AG04450 (cell line): ENCODE data around the gene RCAN1. TPM values are rescaled to one million over a fixed set of nuclear protein-coding genes. Genes with fewer than 3 reads are reported as not detected.

ENCODE experiments used
- CTCF ChIA-PET: fragments of 300-600, 350-600 bp; formaldehyde crosslinking; extraction: SDS; loops from one replicate; lab custom pipeline; 2022; ENCODE audit warnings: antibody characterized with exemption, inconsistent platforms; lab: Charles Lee
- POLR2A ChIA-PET: fragments of 350-600 bp; formaldehyde crosslinking; extraction: SDS; loops from one replicate; lab custom pipeline; 2021; ENCODE audit warnings: antibody characterized with exemption, inconsistent platforms; lab: Yijun Ruan, JAX
- DNase-seq: peaks from one replicate; pipeline ENCODE4 v3.0.0-alpha.2; 2011; ENCODE audit warnings: low read depth, low spot score
- H3K27ac ChIP-seq: one replicate; pipeline ENCODE4 v1.5.1; 2012; ENCODE audit warnings: low read depth, low read length, control low read depth
- H3K27me3 ChIP-seq: one replicate; pipeline ENCODE4 v1.6.0; 2012; ENCODE audit warnings: low read length; ENCODE audit not compliant: control insufficient read depth, insufficient read depth
- H3K4me3 ChIP-seq: 2 replicates; pipeline ENCODE4 v1.5.1; 2011; ENCODE audit warnings: mild to moderate bottlenecking, low read depth, low read length, control low read depth
- H3K9me3 ChIP-seq: 2 replicates; pipeline ENCODE4 v1.5.1; 2012; ENCODE audit warnings: low read length; ENCODE audit not compliant: control insufficient read depth, insufficient read depth
- polyA plus RNA-seq: library from polyadenylated mRNA; depleted of rRNA; stranded (reverse); fragments of >200 nt; gene quantifications from 2 replicates; pipeline ENCODE4 v1.2.3, GENCODE V29; 2011
- TF ChIP-seq, protein P1 (sequence below): IDR thresholded peaks from 2 replicates; pipeline ENCODE4 v1.5.1; 2011; ENCODE audit warnings: low read depth, low read length, control low read depth, inconsistent platforms

Gene RCAN1
- polyA plus RNA-seq, 1 experiment, result 50.6 TPM

GRCh38 chr21:34613679-34614627 is 960 bp downstream of the RCAN1 start:
- peak overlapping the region; percentile 70 for H3K4me3 ChIP-seq
- peaks cover 2% of the 10 kb centered on the region for H3K27me3 ChIP-seq
- TF ChIP-seq, protein P1, sequence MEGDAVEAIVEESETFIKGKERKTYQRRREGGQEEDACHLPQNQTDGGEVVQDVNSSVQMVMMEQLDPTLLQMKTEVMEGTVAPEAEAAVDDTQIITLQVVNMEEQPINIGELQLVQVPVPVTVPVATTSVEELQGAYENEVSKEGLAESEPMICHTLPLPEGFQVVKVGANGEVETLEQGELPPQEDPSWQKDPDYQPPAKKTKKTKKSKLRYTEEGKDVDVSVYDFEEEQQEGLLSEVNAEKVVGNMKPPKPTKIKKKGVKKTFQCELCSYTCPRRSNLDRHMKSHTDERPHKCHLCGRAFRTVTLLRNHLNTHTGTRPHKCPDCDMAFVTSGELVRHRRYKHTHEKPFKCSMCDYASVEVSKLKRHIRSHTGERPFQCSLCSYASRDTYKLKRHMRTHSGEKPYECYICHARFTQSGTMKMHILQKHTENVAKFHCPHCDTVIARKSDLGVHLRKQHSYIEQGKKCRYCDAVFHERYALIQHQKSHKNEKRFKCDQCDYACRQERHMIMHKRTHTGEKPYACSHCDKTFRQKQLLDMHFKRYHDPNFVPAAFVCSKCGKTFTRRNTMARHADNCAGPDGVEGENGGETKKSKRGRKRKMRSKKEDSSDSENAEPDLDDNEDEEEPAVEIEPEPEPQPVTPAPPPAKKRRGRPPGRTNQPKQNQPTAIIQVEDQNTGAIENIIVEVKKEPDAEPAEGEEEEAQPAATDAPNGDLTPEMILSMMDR, result no peak
- CTCF ChIA-PET, result interaction anchor here (1.2 to 4.1 kb wide), 3 partner anchors 11 to 246 kb away, joined by 3 to 28 read pairs (median 3); no protein-coding TSS in a partner anchor
- DNase-seq, result no peak
- H3K9me3 ChIP-seq, result no peaks in the 10 kb centered on the region
- no peak overlapping the region for H3K27ac ChIP-seq
- POLR2A ChIA-PET, result no interaction called here

DNA sequence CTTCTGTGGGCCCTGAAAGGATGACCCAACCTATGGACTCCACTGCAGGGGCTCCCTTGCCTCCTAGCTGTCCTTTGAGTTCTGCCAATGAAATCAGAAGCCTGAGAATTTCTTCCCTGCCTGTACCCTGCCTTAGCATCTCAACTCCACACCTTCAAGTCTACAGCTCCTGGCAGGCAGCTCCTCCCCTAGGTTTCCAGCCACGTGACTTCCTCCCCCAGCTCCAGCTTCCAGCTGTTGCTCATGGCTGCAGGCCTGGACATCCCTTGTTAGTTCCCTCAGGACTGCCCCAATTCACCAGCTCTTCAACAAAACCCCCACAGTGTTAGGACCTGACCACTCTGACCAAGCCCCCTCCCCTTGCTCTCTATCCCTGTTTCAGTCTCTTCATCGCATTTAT is 2.4 kb downstream of the RCAN1 start:
- ChIA-PET POLR2A (no interaction called here), CTCF (interaction anchor here (1.2 to 4.1 kb wide), 4 partner anchors 10 to 250 kb away, joined by 3 to 28 read pairs (median 4); no protein-coding TSS in a partner anchor)
- TF ChIP-seq, protein P1, result no peak
- H3K27ac ChIP-seq, result no peak overlapping the region
- H3K9me3 ChIP-seq, result no peaks in the 10 kb centered on the region
- H3K4me3 ChIP-seq, result no peak overlapping the region
- H3K27me3 ChIP-seq, result no peaks in the 10 kb centered on the region
- DNase-seq, result no peak

- DNase-seq, result no peak
- no peaks in the 10 kb centered on the region for H3K9me3 ChIP-seq
- no peak overlapping the region for H3K27ac ChIP-seq
- H3K4me3 ChIP-seq, result no peak overlapping the region
- CTCF ChIA-PET, result interaction anchor here (1.5 to 4.1 kb wide), 3 partner anchors 9 to 250 kb away, joined by 5 to 28 read pairs (median 6); no protein-coding TSS in a partner anchor
- POLR2A ChIA-PET, result no interaction called here
- no peaks in the 10 kb centered on the region for H3K27me3 ChIP-seq
- TF ChIP-seq, protein P1, result no peak
Observed at GRCh38 chr21:34612056-34612455, 2.9 kb downstream of the RCAN1 start.

DNA sequence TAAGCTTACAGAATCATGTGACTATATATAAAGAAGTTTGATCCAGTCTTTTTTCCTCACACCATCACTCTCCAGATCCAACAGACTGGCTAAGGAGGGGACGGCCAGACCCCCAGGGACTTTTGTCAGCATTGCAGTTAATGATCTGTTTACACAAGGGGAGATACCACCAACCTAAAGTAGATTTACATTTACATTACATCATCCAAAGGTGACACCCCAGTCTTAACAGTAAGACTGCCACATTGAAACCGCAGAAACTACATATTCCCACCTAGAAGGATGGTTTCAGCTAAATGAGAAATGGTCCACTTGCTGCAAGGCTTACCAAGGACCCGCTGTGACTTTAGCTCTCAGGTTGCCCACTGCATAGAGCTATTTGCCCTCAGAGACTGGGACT is 3.4 kb downstream of the RCAN1 start:
- H3K9me3 ChIP-seq, result no peaks in the 10 kb centered on the region
- H3K4me3 ChIP-seq, result no peak overlapping the region
- CTCF ChIA-PET, result interaction anchor here (0.5 to 4.1 kb wide), 4 partner anchors 9 to 689 kb away, joined by 5 to 28 read pairs (median 6); no protein-coding TSS in a partner anchor
- TF ChIP-seq, protein P1, result no peak
- no peak overlapping the region for H3K27ac ChIP-seq
- DNase-seq, result no peak
- no peaks in the 10 kb centered on the region for H3K27me3 ChIP-seq
- POLR2A ChIA-PET, result no interaction called here
